NOMO-1 (cell line): ENCODE results near the gene SEMA6B.

ENCODE experiments used
- DNase-seq, 2 experiments: peaks; one replicate each; lab custom pipeline; 2025; ENCODE audit not compliant: unreplicated experiment in 2 of 2; lab: John Stamatoyannopoulos, UW

SEMA6B gene

GRCh38 chr19:4497770-4498389 is 61.6 kb downstream of the SEMA6B start:
- DNase-seq, result no peak

GRCh38 chr19:4496304-4496703 is 63.2 kb downstream of the SEMA6B start:
- no peak for DNase-seq

- no peak for DNase-seq
Observed at GRCh38 chr19:4495471-4495870, 64.0 kb downstream of the SEMA6B start.

GRCh38 chr19:4494691-4495064 is 64.8 kb downstream of the SEMA6B start:
- DNase-seq, result no peak

- DNase-seq, result no peak
Observed at GRCh38 chr19:4493929-4494690, 65.4 kb downstream of the SEMA6B start.

- DNase-seq, result no peak
Observed at GRCh38 chr19:4493104-4493928, 66.2 kb downstream of the SEMA6B start.
